Testis (tissue), 3 donors: ENCODE data around the gene ACTL8. TPM values are rescaled to one million over a fixed set of nuclear protein-coding genes. Genes with fewer than 3 reads are reported as not detected.

ENCODE experiments used
- DNase-seq: peaks from one replicate; pipeline ENCODE4 v3.0.0-alpha.2; 2019
- H3K27ac ChIP-seq, 2 donors: fragments of 200-600 bp; sonication (generic); one replicate each; pipeline ENCODE4 v1.5.1; 2019
- H3K27me3 ChIP-seq: fragments of 200-600 bp; sonication (generic); one replicate; pipeline ENCODE4 v1.5.1; 2019
- H3K36me3 ChIP-seq: fragments of 200-600 bp; sonication (generic); one replicate; pipeline ENCODE4 v1.5.1; 2017; ENCODE audit warnings: low read depth; ENCODE audit errors: missing control alignments
- H3K4me1 ChIP-seq: fragments of 200-600 bp; sonication (generic); one replicate; pipeline ENCODE4 v1.5.1; 2019
- H3K4me3 ChIP-seq, 2 donors: fragments of 200-600 bp; sonication (generic); one replicate each; pipeline ENCODE4 v1.5.1; 2017 to 2019
- H3K9me3 ChIP-seq: fragments of 200-600 bp; sonication (generic); one replicate; pipeline ENCODE4 v1.5.1; 2017
- POLR2A ChIP-seq: fragments of 450-650 bp; IDR thresholded peaks from one replicate; pipeline ENCODE4 v1.6.1; 2017; ENCODE audit warnings: antibody characterized with exemption, mild to moderate bottlenecking, moderate library complexity
- WGBS, 2 donors: methylation state at CpG; one replicate each; pipeline ENCODE4 v1.1.5; 2018; 5-methylcytosine and 5-hydroxymethylcytosine counted together
- intact Hi-C: fragments of 100-400 bp; cut with DNase I; formaldehyde crosslinking; loops from one replicate; pipeline ENCODE4 v1.15.1; 2023; ENCODE audit warnings: low total_unique reads
- polyA plus RNA-seq: library from polyadenylated mRNA; stranded (reverse); fragments of 350-450 nt; fragmentation: Illumina TruSeq; extraction: RNeasy Lipid Tissue Mini Kit (QIAGEN cat#74804); gene quantifications from one replicate; pipeline ENCODE4 v1.2.3, GENCODE V29; 2014; ENCODE audit warnings: low read depth, low replicate concordance; ENCODE audit not compliant: insufficient read depth
- total RNA-seq, 2 donors: library from RNA; depleted of rRNA; stranded (reverse); fragments of >200 nt; gene quantifications; one replicate each; pipeline ENCODE4 v1.2.3, GENCODE V29; 2016
- TF ChIP-seq, protein P1 (sequence below), 3 experiments: fragments of 450-650 bp in 2 of 3; fragments of 200-600 bp in 1 of 3; sonication (generic) in 1 of 3; IDR thresholded peaks; one replicate each; pipeline ENCODE4 v1.5.1; 2016 to 2019; ENCODE audit warnings: antibody characterized with exemption in 3 of 3, mild to moderate bottlenecking in 2 of 3, moderate library complexity in 1 of 3

The ACTL8 gene
- total and polyA plus RNA-seq, 3 donors from 2014 or later = 10.9 to 12.8 (median 12.6) TPM

DNA sequence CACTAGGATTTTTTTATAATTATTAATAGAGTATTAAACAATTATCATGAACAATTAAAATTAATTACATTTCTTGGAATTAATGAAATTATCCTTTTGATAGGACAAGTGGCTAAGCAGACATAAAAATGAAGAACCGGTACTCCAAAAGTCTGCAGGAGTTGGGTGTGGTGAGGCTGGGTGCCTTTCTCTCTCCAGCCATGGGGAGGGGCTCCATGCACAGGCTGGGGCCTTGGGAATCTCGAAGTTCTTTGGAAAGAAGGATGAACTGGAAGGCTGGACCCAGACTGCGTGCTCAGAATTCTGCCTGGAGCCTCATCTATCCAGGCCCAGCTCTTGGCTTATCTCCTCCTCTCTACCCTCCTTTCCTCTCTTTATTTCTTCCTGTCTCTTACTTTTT lies 94.1 kb downstream of the ACTL8 start:
- no peak overlapping the region for H3K27ac ChIP-seq
- H3K9me3 ChIP-seq = no peaks in the 10 kb centered on the region
- no peak for TF ChIP-seq POLR2A
- TF ChIP-seq, protein P1, sequence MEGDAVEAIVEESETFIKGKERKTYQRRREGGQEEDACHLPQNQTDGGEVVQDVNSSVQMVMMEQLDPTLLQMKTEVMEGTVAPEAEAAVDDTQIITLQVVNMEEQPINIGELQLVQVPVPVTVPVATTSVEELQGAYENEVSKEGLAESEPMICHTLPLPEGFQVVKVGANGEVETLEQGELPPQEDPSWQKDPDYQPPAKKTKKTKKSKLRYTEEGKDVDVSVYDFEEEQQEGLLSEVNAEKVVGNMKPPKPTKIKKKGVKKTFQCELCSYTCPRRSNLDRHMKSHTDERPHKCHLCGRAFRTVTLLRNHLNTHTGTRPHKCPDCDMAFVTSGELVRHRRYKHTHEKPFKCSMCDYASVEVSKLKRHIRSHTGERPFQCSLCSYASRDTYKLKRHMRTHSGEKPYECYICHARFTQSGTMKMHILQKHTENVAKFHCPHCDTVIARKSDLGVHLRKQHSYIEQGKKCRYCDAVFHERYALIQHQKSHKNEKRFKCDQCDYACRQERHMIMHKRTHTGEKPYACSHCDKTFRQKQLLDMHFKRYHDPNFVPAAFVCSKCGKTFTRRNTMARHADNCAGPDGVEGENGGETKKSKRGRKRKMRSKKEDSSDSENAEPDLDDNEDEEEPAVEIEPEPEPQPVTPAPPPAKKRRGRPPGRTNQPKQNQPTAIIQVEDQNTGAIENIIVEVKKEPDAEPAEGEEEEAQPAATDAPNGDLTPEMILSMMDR (IDR thresholded peaks at IDR 0.05) = no peak
- no peak overlapping the region for H3K4me3 ChIP-seq
- no peaks in the 10 kb centered on the region for H3K27me3 ChIP-seq
- 79 to 91% methylated on average over 3 of the region's 3 CpGs for WGBS, 2 donors
- intact Hi-C loops = no loop called here
- H3K4me1 ChIP-seq = no peaks in the 10 kb centered on the region
- H3K36me3 ChIP-seq = no peaks in the 10 kb centered on the region
- DNase-seq = no peak

DNA sequence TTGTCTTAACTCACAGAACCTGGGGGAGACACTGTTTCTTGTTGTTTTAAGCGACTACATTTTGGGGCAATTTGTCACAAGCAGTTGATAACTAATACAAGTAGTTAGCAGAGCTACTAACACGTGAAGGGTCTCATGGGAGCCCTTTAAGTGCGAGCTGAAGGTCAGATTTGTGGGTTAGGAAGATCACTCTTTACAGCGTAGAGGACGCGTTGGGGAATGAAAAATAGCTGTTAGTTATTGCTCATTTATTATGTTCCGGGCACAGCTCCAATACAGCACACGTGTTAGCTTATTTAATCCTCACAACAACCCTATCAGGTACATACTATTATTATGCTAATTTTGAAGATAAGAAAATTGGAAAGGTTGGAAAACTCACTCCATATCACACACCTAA lies 95.9 kb downstream of the ACTL8 start:
- no peak for DNase-seq
- Histone ChIP-seq H3K4me1 (no peaks in the 10 kb centered on the region), H3K36me3 (no peaks in the 10 kb centered on the region), H3K27me3 (no peaks in the 10 kb centered on the region), H3K27ac (no peak overlapping the region), H3K9me3 (no peaks in the 10 kb centered on the region), H3K4me3 (no peak overlapping the region)
- intact Hi-C loops = no loop called here
- 55 to 73% methylated on average over 7 to 8 of the region's 8 CpGs for WGBS, 2 donors
- TF ChIP-seq POLR2A = no peak
- TF ChIP-seq, protein P1 (IDR thresholded peaks at IDR 0.05) = no peak

DNA sequence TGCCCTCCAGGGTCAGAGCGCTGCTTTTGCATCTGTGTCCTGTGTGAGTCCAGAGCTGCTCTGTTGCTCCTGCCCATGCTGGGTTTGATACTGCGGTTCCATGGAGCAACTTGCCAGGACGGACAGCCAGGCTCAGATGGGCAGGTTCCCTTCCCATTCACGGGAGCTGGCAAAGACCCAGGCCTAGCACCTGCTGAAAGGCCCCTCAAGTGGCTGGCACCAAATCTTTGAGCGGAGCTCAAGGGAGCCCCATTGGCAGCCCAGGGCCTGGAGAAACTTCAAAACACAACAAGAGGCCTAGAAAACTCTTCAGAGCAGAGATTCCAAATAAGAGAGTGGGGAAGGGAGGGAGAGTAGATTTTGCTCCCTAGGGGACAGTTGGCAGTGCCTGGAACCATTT lies 97.2 kb downstream of the ACTL8 start:
- H3K27ac ChIP-seq = no peak overlapping the region
- intact Hi-C loops = no loop called here
- 91 to 96% methylated on average over 3 to 5 of the region's 5 CpGs for WGBS, 2 donors
- no peaks in the 10 kb centered on the region for H3K9me3 ChIP-seq
- H3K4me1 ChIP-seq = no peaks in the 10 kb centered on the region
- H3K4me3 ChIP-seq = no peak overlapping the region
- no peaks in the 10 kb centered on the region for H3K27me3 ChIP-seq
- DNase-seq = no peak
- TF ChIP-seq POLR2A = no peak
- TF ChIP-seq, protein P1 (IDR thresholded peaks at IDR 0.05) = no peak
- H3K36me3 ChIP-seq = no peaks in the 10 kb centered on the region

DNA sequence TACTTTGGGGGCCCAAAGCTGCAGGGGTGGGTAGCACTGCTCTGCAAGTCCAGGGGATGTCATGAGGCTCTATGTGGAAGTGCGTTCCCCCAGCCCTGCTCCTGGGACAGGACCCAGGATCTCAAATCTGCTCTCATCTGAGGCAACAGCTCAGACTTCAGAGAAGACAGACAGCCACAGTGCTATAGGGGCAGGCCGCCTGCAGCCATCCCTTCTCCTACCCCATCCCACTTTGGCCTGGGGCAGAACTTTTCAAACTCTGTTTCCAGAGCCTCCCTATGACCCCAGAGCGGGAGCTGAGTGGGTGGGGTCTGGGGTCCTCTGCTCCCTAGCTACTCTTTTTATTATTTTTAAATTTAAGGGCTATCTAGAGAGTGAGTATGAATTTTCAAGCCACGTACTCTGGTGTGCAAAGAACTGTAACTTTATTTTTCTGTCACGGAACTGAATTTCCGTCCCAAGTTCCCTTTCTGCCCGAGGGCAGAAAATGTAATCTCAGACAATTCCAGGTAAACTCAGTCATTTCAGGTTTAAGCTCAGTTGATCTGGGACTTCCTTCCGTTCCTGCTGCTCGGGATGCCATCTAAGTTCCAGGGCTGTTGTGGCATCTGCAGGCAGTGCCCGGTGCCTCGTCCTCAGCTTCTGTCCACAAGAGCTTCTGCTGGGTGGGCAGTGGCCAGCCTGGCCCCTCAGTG lies 98.3 kb downstream of the ACTL8 start:
- no peak overlapping the region for H3K27ac ChIP-seq
- H3K9me3 ChIP-seq = no peaks in the 10 kb centered on the region
- no peaks in the 10 kb centered on the region for H3K27me3 ChIP-seq
- no peaks in the 10 kb centered on the region for H3K36me3 ChIP-seq
- 75 to 83% methylated on average over 11 of the region's 11 CpGs for WGBS, 2 donors
- DNase-seq = no peak
- TF ChIP-seq, protein P1 (IDR thresholded peaks at IDR 0.05) = no peak
- TF ChIP-seq POLR2A = no peak
- no peaks in the 10 kb centered on the region for H3K4me1 ChIP-seq
- intact Hi-C loops = no loop called here
- H3K4me3 ChIP-seq = no peak overlapping the region

DNA sequence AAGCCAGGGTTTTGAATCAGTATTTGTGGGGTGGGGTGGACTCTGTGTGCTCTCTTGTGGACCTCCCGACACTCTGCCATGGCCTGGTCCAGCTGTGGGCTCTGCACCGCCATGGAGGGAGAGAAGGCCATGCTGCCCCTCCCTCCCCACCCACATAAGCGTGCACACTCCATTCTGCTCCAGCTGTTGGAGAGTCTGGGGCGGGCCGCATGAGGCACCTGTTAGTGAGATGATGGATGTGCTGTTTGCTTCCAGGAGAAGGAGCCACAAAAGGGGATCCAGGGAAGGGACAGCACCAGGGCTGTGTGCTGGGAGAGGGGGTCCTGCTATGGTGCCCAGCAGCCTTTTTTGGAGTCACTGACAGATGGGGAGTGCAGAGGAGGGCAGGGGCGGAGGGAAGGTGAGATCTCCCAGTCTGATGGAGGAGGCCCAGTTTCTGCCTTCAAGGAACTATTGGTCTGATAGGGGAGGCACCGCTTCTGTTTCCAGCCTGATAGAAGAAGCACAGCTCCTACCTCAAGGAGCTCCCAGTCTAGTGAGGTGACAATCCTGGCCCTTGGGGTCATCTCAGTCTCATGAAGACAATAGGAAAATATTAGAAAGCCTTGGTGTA lies 101.5 kb downstream of the ACTL8 start:
- Histone ChIP-seq H3K4me1 (no peaks in the 10 kb centered on the region), H3K9me3 (no peaks in the 10 kb centered on the region), H3K27ac (no peak overlapping the region), H3K4me3 (no peak overlapping the region), H3K27me3 (no peaks in the 10 kb centered on the region), H3K36me3 (no peaks in the 10 kb centered on the region)
- WGBS, 2 donors = 63 to 75% methylated on average over 5 to 7 of the region's 7 CpGs
- TF ChIP-seq POLR2A = no peak
- TF ChIP-seq, protein P1 (IDR thresholded peaks at IDR 0.05) = no peak
- intact Hi-C loops = no loop called here
- DNase-seq = no peak
